Measurements from ENCODE around the gene MFSD12.
"Not testable (repeated sequence)": the region's sequence is repeated elsewhere in the genome, so short reads cannot be mapped to it uniquely, and the experiment has no call there.

Gene MFSD12

GRCh38 chr19:3573858-3574637 lies 16.7 kb upstream of the MFSD12 start:
- H3K4me1 ChIP-seq: peaks cover 9% of the 10 kb centered on the region
- no peaks in the 10 kb centered on the region for H3K27me3 ChIP-seq
- H3K9me3 ChIP-seq: no peaks in the 10 kb centered on the region
- TF ChIP-seq CTCF (IDR thresholded peaks at IDR 0.05; ENCODE audit: low read depth, low read length): no peak
- H3K36me3 ChIP-seq: peaks cover 7% of the 10 kb centered on the region; the same call in 1 of the 2 replicates
- peak overlapping the region; percentile 79 for H3K4me3 ChIP-seq (ENCODE audit: low read depth, low read length)
- peak; percentile 100 for DNase-seq

- no peaks in the 10 kb centered on the region for H3K27me3 ChIP-seq
- DNase-seq: peak; percentile 46
- peaks cover 7% of the 10 kb centered on the region; the same call in 1 of the 2 replicates for H3K36me3 ChIP-seq
- H3K4me3 ChIP-seq (ENCODE audit: low read depth, low read length): peak overlapping the region; percentile 79
- no peaks in the 10 kb centered on the region for H3K9me3 ChIP-seq
- TF ChIP-seq CTCF (IDR thresholded peaks at IDR 0.05; ENCODE audit: low read depth, low read length): no peak
- H3K4me1 ChIP-seq: peaks cover 9% of the 10 kb centered on the region
Measured at GRCh38 chr19:3573162-3573857, 15.9 kb upstream of the MFSD12 start.

GRCh38 chr19:3572855-3573161 lies 15.4 kb upstream of the MFSD12 start, which contains the start of gene HMG20B:
TSS of gene HMG20B (plus strand) at chr19:3572944. CDS start at chr19:3573310, 366 bp downstream.
- no peak for TF ChIP-seq CTCF (IDR thresholded peaks at IDR 0.05; ENCODE audit: low read depth, low read length)
- no peak for DNase-seq
- Histone ChIP-seq H3K4me3 (ENCODE audit: low read depth, low read length) (peak within 1 kb of the TSS; percentile 79), H3K36me3 (peaks cover 7% of the 10 kb centered on the region; the same call in 1 of the 2 replicates), H3K27me3 (no peaks in the 10 kb centered on the region), H3K4me1 (peaks cover 9% of the 10 kb centered on the region), H3K9me3 (no peaks in the 10 kb centered on the region)

GRCh38 chr19:3572132-3572854 lies 14.9 kb upstream of the MFSD12 start:
- Histone ChIP-seq H3K4me3 (ENCODE audit: low read depth, low read length) (peak overlapping the region; percentile 62), H3K4me1 (peaks cover 9% of the 10 kb centered on the region), H3K27me3 (no peaks in the 10 kb centered on the region), H3K9me3 (no peaks in the 10 kb centered on the region), H3K36me3 (peaks cover 7% of the 10 kb centered on the region; the same call in 1 of the 2 replicates)
- peak; percentile 100 for DNase-seq
- TF ChIP-seq CTCF (IDR thresholded peaks at IDR 0.05; ENCODE audit: low read depth, low read length): no peak

- peaks cover 7% of the 10 kb centered on the region; the same call in 1 of the 2 replicates for H3K36me3 ChIP-seq
- peaks cover 3% of the 10 kb centered on the region; the same call in 1 of the 2 replicates for H3K4me1 ChIP-seq
- no peak overlapping the region for H3K4me3 ChIP-seq (ENCODE audit: low read depth, low read length)
- no peak for DNase-seq
- no peaks in the 10 kb centered on the region for H3K9me3 ChIP-seq
- no peaks in the 10 kb centered on the region for H3K27me3 ChIP-seq
- no peak for TF ChIP-seq CTCF (IDR thresholded peaks at IDR 0.05; ENCODE audit: low read depth, low read length)
Measured at GRCh38 chr19:3570606-3571011, 13.2 kb upstream of the MFSD12 start.

GRCh38 chr19:3570042-3570441 lies 12.7 kb upstream of the MFSD12 start:
- H3K27me3 ChIP-seq; H3K9me3 ChIP-seq; H3K4me3 ChIP-seq (ENCODE audit: low read depth, low read length); H3K4me1 ChIP-seq; H3K36me3 ChIP-seq; DNase-seq: not testable (repeated sequence)

All from BE2C (cell line).